Measurements from ENCODE around the gene CD40.

The CD40 gene

GRCh38 chr20:46123482-46124245, 5.5 kb downstream of the CD40 start:
- DNase-seq, result no peak

- no peak for DNase-seq
These were observed 8.4 kb downstream of the CD40 start for GRCh38 chr20:46126440-46127056.

GRCh38 chr20:46127396-46128010, 9.4 kb downstream of the CD40 start:
- DNase-seq, result no peak

- DNase-seq, result peak; percentile 37
These were observed 10.4 kb downstream of the CD40 start for GRCh38 chr20:46128310-46129151.

- peak; percentile 59 for DNase-seq
These were observed 11.9 kb downstream of the CD40 start for GRCh38 chr20:46129955-46130481.

- peak; percentile 89 for DNase-seq
These were observed 12.4 kb downstream of the CD40 start for GRCh38 chr20:46130534-46130933.

GRCh38 chr20:46131396-46131795, 13.3 kb downstream of the CD40 start:
- no peak for DNase-seq

GRCh38 chr20:46132705-46133120, 14.6 kb downstream of the CD40 start:
- DNase-seq, result peak; percentile 74

- DNase-seq, result no peak
These were observed 16.0 kb downstream of the CD40 start for GRCh38 chr20:46133886-46134654.

- DNase-seq, result no peak
These were observed 16.6 kb downstream of the CD40 start for GRCh38 chr20:46134716-46135115.

- peak; percentile 89 for DNase-seq
These were observed 17.9 kb downstream of the CD40 start for GRCh38 chr20:46135856-46136633.

- peak; percentile 10 for DNase-seq
These were observed 19.7 kb downstream of the CD40 start for GRCh38 chr20:46137816-46138215.

GRCh38 chr20:46139266-46139889, 21.3 kb downstream of the CD40 start:
- DNase-seq, result peak; percentile 71

- peak; percentile 96 for DNase-seq
These were observed 21.9 kb downstream of the CD40 start for GRCh38 chr20:46139908-46140482.

- no peak for DNase-seq
These were observed 24.0 kb downstream of the CD40 start for GRCh38 chr20:46142124-46142523.

GRCh38 chr20:46144432-46145025, 26.4 kb downstream of the CD40 start:
- DNase-seq, result no peak

GRCh38 chr20:46145713-46146112, 27.6 kb downstream of the CD40 start:
- peak; percentile 56 for DNase-seq

- DNase-seq, result no peak
These were observed 30.4 kb downstream of the CD40 start for GRCh38 chr20:46148313-46149208.

- no peak for DNase-seq
These were observed 32.8 kb downstream of the CD40 start for GRCh38 chr20:46150943-46151342.

All from COR-L47 (cell line).